Vagina (tissue), 2 donors: Measurements from ENCODE around the gene ANO8. TPM values are rescaled to one million over a fixed set of nuclear protein-coding genes. Genes with fewer than 3 reads are reported as not detected.

Experiments used
- DNase-seq, 2 donors: peaks; one replicate each; pipeline ENCODE4 v3.0.0-alpha.2; 2017; ENCODE audit errors: extremely low spot score in 2 of 2
- H3K27ac ChIP-seq: fragments of 200-600 bp; sonication (generic); one replicate; pipeline ENCODE4 v1.5.1; 2019
- H3K27me3 ChIP-seq: fragments of 200-600 bp; sonication (generic); one replicate; pipeline ENCODE4 v1.5.1; 2019
- H3K36me3 ChIP-seq, 2 donors: fragments of 200-600 bp; sonication (generic); one replicate each; pipeline ENCODE4 v1.5.1; 2017 to 2019
- H3K4me1 ChIP-seq: fragments of 200-600 bp; sonication (generic); one replicate; pipeline ENCODE4 v1.5.1; 2019
- H3K4me3 ChIP-seq, 2 donors: fragments of 200-600 bp; sonication (generic); 1 replicate in 1 of 2; 2 replicates in 1 of 2; pipeline ENCODE4 v1.5.1; 2016 to 2019
- H3K9me3 ChIP-seq: fragments of 200-600 bp; sonication (generic); one replicate; pipeline ENCODE4 v1.5.1; 2019
- CTCF ChIP-seq, 3 experiments: fragments of 450-650 bp in 2 of 3; fragments of 200-600 bp in 1 of 3; sonication (generic) in 1 of 3; IDR thresholded peaks; one replicate each; pipeline ENCODE4 v1.5.1; 2017 to 2019; ENCODE audit warnings: antibody characterized with exemption in 3 of 3, mild to moderate bottlenecking in 2 of 3, moderate library complexity in 2 of 3
- POLR2A ChIP-seq, 2 donors: fragments of 450-650 bp; IDR thresholded peaks; one replicate each; pipeline ENCODE4 v1.6.1; 2017; ENCODE audit warnings: antibody characterized with exemption in 2 of 2, mild to moderate bottlenecking in 2 of 2, moderate library complexity in 2 of 2
- POLR2AphosphoS5 ChIP-seq, 2 donors: sonication (generic); formaldehyde crosslinking; IDR thresholded peaks; one replicate each; pipeline ENCODE4 v1.9.0; 2017; ENCODE audit warnings: antibody characterized with exemption in 2 of 2, mild to moderate bottlenecking in 2 of 2, low read depth in 1 of 2; ENCODE audit not compliant: insufficient read depth in 1 of 2
- intact Hi-C: fragments of 100-400 bp; cut with DNase I; formaldehyde crosslinking; loops from one replicate; pipeline ENCODE4 v1.15.1; 2023
- total RNA-seq: library from RNA; depleted of rRNA; stranded (reverse); fragments of >200 nt; gene quantifications from one replicate; pipeline ENCODE4 v1.2.3, GENCODE V29; 2016

Gene ANO8
- total RNA-seq, 1 donor from 2014 or later, result 10.3 TPM

DNA sequence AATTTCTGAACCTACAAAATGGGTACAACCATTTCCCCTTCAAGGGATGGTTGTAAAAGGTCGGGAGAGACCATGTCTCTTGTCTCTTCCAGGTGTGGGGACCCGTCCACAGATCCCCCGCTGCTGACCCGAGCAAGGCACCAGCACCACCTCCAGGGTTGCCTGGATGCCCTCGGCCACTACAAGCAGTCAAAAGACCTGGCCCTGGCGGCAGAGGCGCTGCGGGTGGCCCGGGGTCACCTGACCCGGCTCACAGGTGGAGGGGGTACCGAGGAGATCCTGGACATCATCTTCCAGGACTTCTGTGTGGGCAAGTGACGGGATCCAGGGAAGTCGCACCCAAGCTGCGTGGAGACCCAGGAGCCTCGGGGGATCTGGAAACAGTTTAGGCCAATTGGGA, 6.7 kb upstream of the ANO8 start:
- Histone ChIP-seq H3K36me3 (no peaks in the 10 kb centered on the region), H3K4me3 (no peak overlapping the region), H3K9me3 (no peaks in the 10 kb centered on the region), H3K27me3 (no peaks in the 10 kb centered on the region), H3K27ac (no peak overlapping the region), H3K4me1 (peaks cover 28% of the 10 kb centered on the region)
- no peak for DNase-seq
- intact Hi-C loops, result no loop called here
- TF ChIP-seq POLR2AphosphoS5 (IDR thresholded peaks at IDR 0.05; ENCODE audit: insufficient read depth in 1 of 2, low read depth in 1 of 2), result no peak
- no peak for TF ChIP-seq CTCF (IDR thresholded peaks at IDR 0.05)
- TF ChIP-seq POLR2A (IDR thresholded peaks at IDR 0.05), result no peak

GRCh38 chr19:17340871-17341357, 6.3 kb upstream of the ANO8 start:
- TF ChIP-seq POLR2A (IDR thresholded peaks at IDR 0.05), result no peak
- no peak for TF ChIP-seq CTCF (IDR thresholded peaks at IDR 0.05)
- TF ChIP-seq POLR2AphosphoS5 (IDR thresholded peaks at IDR 0.05; ENCODE audit: insufficient read depth in 1 of 2, low read depth in 1 of 2), result no peak
- intact Hi-C loops, result no loop called here
- Histone ChIP-seq H3K9me3 (no peaks in the 10 kb centered on the region), H3K27me3 (no peaks in the 10 kb centered on the region), H3K4me1 (peaks cover 33% of the 10 kb centered on the region), H3K36me3 (no peaks in the 10 kb centered on the region), H3K27ac (no peak overlapping the region), H3K4me3 (no peak overlapping the region)
- no peak for DNase-seq

DNA sequence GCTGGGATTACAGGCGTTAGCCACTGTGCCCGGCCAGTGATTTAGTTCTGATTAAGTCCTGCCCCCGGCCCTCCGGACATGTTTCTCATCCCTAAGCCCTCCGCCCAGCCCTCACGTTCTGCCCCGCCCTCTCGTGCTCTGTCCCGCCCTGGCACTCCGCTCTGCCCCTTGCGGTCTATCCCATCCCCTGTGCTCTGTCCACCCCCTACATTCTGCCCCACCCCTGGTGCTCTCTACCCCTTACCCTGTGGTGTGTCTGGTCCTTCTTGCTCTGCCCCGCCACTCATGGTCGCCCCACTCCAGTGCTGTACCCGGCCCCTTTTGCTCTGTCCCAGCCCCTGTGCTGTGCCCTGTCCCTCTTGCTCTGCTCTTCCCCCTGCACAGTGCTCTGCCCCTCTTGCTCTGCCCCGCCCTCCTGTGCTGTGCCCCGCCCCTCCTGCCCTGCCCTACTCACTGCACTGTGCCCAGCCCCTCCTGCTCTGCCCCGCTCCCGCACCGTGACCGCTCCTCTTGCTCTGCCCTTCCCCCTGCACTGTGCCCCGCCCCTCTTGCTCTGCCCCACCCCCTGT, 5.7 kb upstream of the ANO8 start:
- H3K9me3 ChIP-seq, result no peaks in the 10 kb centered on the region
- no peak overlapping the region for H3K4me3 ChIP-seq
- H3K27me3 ChIP-seq, result no peaks in the 10 kb centered on the region
- intact Hi-C loops, result no loop called here
- no peak overlapping the region for H3K27ac ChIP-seq
- no peak for DNase-seq
- TF ChIP-seq CTCF (IDR thresholded peaks at IDR 0.05) (no peak), POLR2AphosphoS5 (IDR thresholded peaks at IDR 0.05; ENCODE audit: insufficient read depth in 1 of 2, low read depth in 1 of 2) (no peak), POLR2A (IDR thresholded peaks at IDR 0.05) (no peak)
- H3K36me3 ChIP-seq, result no peaks in the 10 kb centered on the region
- peaks cover 38% of the 10 kb centered on the region for H3K4me1 ChIP-seq

- H3K4me3 ChIP-seq, result no peak overlapping the region
- intact Hi-C loops, result no loop called here
- peaks cover 44% of the 10 kb centered on the region for H3K4me1 ChIP-seq
- H3K9me3 ChIP-seq, result no peaks in the 10 kb centered on the region
- DNase-seq, result no peak
- no peaks in the 10 kb centered on the region for H3K27me3 ChIP-seq
- TF ChIP-seq CTCF (IDR thresholded peaks at IDR 0.05) (no peak), POLR2AphosphoS5 (IDR thresholded peaks at IDR 0.05; ENCODE audit: insufficient read depth in 1 of 2, low read depth in 1 of 2) (no peak), POLR2A (IDR thresholded peaks at IDR 0.05) (no peak)
- no peak overlapping the region for H3K27ac ChIP-seq
- no peaks in the 10 kb centered on the region for H3K36me3 ChIP-seq
Observed at GRCh38 chr19:17339088-17339741, 4.6 kb upstream of the ANO8 start.

GRCh38 chr19:17338433-17339078, 3.9 kb upstream of the ANO8 start:
- Histone ChIP-seq H3K27me3 (no peaks in the 10 kb centered on the region), H3K27ac (peak overlapping the region; percentile 90), H3K36me3 (no peaks in the 10 kb centered on the region), H3K9me3 (no peaks in the 10 kb centered on the region), H3K4me3 (peak overlapping the region; percentile 73 to 82), H3K4me1 (peaks cover 50% of the 10 kb centered on the region)
- DNase-seq, result no peak
- TF ChIP-seq CTCF (IDR thresholded peaks at IDR 0.05), result no peak
- TF ChIP-seq POLR2AphosphoS5 (IDR thresholded peaks at IDR 0.05; ENCODE audit: insufficient read depth in 1 of 2, low read depth in 1 of 2), result no peak
- TF ChIP-seq POLR2A (IDR thresholded peaks at IDR 0.05), result no peak
- intact Hi-C loops, result no loop called here
